NB4 (cell line): ENCODE results near the gene B4GALT4.
"Not testable (repeated sequence)": the region's sequence is repeated elsewhere in the genome, so short reads cannot be mapped to it uniquely, and the experiment has no call there.

Experiments used
- DNase-seq: peaks from one replicate; pipeline ENCODE4 v3.0.0; 2010; ENCODE audit warnings: low read depth
- H3K4me3 ChIP-seq: one replicate; pipeline ENCODE4 v1.5.1; 2011; ENCODE audit warnings: mild to moderate bottlenecking, low read depth, low read length, moderate library complexity
- MYC ChIP-seq: IDR thresholded peaks from 2 replicates; pipeline ENCODE4 v1.6.1; 2011; ENCODE audit warnings: low read depth, low read length
- POLR2A ChIP-seq: IDR thresholded peaks from 2 replicates; pipeline ENCODE4 v1.6.1; 2011; ENCODE audit warnings: mild to moderate bottlenecking; ENCODE audit not compliant: insufficient read length; ENCODE audit errors: extremely low read depth
- TF ChIP-seq, protein P1 (sequence below): IDR thresholded peaks from 2 replicates; pipeline ENCODE4 v1.6.1; 2011; ENCODE audit warnings: low read depth, low read length
- TF ChIP-seq, protein P2 (sequence below): IDR thresholded peaks from one replicate; pipeline ENCODE4 v1.5.1; 2012; ENCODE audit warnings: low read depth, low read length

B4GALT4 gene

DNA sequence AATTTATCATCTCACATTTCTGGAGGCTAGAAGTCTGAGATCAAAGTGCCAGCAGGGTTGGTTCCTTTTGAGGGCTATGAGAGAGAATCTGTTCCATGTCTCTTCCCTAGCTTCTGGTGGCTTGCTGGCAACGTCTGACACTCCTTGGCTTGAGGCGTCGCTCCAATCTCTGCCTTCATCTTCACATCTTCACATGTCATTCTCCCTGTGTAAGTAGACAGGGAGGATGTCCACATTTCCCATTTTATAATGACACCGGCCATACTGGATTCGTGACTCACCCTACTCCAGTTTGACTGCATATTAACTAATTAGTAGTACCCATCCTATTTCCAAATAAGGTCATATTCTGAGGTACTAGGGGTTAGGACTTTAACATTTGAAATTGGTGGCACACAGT lies 36.0 kb upstream of the B4GALT4 start:
- no peak for DNase-seq
- no peak overlapping the region for H3K4me3 ChIP-seq
- TF ChIP-seq MYC (no peak), POLR2A (no peak)
- TF ChIP-seq, protein P1, sequence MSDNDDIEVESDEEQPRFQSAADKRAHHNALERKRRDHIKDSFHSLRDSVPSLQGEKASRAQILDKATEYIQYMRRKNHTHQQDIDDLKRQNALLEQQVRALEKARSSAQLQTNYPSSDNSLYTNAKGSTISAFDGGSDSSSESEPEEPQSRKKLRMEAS, result no peak
- TF ChIP-seq, protein P2, sequence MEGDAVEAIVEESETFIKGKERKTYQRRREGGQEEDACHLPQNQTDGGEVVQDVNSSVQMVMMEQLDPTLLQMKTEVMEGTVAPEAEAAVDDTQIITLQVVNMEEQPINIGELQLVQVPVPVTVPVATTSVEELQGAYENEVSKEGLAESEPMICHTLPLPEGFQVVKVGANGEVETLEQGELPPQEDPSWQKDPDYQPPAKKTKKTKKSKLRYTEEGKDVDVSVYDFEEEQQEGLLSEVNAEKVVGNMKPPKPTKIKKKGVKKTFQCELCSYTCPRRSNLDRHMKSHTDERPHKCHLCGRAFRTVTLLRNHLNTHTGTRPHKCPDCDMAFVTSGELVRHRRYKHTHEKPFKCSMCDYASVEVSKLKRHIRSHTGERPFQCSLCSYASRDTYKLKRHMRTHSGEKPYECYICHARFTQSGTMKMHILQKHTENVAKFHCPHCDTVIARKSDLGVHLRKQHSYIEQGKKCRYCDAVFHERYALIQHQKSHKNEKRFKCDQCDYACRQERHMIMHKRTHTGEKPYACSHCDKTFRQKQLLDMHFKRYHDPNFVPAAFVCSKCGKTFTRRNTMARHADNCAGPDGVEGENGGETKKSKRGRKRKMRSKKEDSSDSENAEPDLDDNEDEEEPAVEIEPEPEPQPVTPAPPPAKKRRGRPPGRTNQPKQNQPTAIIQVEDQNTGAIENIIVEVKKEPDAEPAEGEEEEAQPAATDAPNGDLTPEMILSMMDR, result no peak

DNA sequence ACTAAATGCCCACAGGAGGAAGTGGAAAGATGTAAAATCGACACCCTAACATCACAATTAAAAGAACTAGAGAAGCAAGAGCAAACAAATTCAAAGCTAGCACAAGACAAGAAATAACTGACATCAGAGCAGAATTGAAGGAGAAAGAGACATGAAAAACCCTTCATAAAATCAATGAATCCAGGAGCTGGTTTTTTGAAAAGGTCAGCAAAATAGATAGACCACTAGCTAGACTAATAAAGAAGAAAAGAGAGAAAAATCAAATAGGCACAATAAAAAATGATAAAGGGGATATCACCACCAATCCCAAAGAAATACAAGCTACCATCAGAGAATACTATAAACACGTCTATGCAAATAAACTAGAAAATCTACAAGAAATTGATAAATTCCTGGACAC lies 29.5 kb upstream of the B4GALT4 start:
- DNase-seq, H3K4me3 ChIP-seq: not testable (repeated sequence)

DNA sequence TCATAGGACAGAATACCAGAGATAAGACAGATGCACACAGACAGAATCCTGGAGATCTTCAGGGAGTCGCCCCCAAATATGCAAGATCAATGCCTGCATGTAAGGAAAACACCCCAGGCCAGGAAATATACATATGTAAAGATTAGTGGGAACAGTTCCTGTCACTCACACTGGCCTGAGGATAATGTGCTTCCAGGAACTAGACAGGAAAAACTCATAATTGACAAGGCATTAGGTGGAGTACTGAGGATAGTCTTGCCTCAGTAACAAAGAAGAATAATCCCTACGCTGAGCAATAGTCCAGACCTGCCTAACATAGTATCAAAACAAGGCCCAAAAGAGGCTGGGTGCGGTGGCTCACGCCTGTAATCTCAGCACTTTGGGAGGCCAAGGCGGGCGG lies 20.4 kb upstream of the B4GALT4 start:
- H3K4me3 ChIP-seq, result no peak overlapping the region
- DNase-seq, result no peak
- TF ChIP-seq, protein P1, result no peak
- TF ChIP-seq, protein P2, result no peak
- TF ChIP-seq POLR2A (no peak), MYC (no peak)

DNA sequence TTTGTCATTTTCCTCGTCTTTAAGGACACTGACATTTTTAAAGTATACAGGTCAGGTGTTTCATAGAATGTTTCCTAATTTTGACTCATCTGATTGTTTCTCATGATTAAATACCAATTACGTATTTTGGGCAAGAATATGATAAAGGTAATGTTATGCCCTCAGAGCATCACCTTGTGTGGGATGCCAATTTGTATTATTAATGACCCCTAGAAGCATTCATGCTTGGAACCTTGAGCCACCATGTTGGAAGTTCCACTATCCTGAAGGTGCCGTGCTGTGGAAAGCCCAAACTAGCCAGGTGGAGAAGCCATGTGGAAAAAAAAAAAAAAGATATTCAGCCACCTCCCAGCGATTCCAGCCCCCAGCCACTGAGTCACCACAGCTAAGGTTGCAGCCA lies 19.1 kb upstream of the B4GALT4 start:
- H3K4me3 ChIP-seq, result no peak overlapping the region
- no peak for DNase-seq
- TF ChIP-seq, protein P2, result no peak
- TF ChIP-seq, protein P1, result no peak
- no peak for TF ChIP-seq MYC
- TF ChIP-seq POLR2A, result no peak

DNA sequence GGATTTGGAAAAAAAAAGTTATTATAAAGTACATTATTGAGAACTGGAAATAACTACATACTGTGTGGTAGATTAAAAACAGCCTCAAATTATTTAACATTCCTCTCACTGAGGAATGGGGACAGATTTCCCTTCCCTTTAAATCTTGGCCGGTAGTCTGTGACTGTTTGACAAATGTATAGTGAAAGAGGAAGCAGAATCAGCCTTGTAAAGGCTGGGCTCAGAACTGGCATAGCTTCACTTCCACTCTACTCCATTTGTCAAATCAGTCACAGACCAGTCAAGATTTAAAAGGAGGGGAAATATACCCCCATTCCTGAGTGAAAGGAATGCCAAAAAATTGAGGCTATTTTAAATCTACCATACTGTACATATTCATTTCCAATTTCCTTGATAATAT lies 18.2 kb upstream of the B4GALT4 start:
- H3K4me3 ChIP-seq, result no peak overlapping the region
- peak; percentile 30 for DNase-seq
- TF ChIP-seq, protein P1, result no peak
- TF ChIP-seq POLR2A (no peak), MYC (no peak)
- TF ChIP-seq, protein P2, result no peak

DNA sequence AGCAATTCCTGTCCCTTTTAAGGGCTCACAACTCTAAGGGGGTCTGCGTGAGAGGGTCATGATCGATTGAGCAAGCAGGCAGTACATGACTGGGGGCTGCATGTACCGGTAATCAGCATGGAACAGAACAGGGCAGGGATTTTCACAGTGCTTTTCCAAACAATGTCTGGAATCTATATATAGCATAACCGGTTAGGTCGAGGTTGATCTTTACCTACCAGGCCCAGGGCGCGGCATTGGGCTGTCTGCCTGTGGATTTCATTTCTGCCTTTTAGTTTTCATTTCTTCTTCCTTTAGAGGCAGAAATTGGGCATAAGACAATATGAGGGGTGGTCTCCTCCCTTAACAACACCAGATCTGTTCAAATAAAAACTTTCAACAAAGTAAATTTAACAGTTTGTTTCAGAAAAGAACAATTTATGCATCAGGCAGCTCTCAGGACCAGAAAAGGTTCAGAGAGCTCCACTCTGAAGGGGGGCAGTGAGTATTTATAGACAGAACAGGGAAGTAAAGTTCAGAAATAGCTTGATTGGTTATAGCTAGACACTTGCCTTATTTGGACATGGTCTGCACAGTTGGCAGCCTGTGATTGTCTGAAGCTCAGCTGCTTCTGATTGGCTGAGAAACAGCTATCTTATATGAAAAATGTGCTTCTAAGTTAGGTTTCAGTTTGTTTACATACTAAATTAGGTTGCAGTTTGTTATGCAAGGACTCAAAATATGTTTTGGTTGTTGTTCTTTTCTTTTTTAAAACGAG lies 17.2 kb upstream of the B4GALT4 start:
- TF ChIP-seq, protein P1, result no peak
- TF ChIP-seq, protein P2, result no peak
- no peak for TF ChIP-seq POLR2A
- no peak overlapping the region for H3K4me3 ChIP-seq
- DNase-seq, result peak; percentile 13
